GM06990 (cell line): ENCODE data around the gene TPSG1.

Experiments
- DNase-seq: peaks from one replicate; pipeline ENCODE4 v3.0.0-alpha.2; 2011; ENCODE audit not compliant: insufficient read length; ENCODE audit errors: extremely low read depth
- H3K27me3 ChIP-seq: replicated peaks from 2 replicates; pipeline ENCODE4 v1.6.0; 2011; ENCODE audit warnings: low read length; ENCODE audit not compliant: control insufficient read depth, insufficient read depth
- H3K36me3 ChIP-seq: 2 replicates; pipeline ENCODE4 v1.5.1; 2011; ENCODE audit warnings: low read length; ENCODE audit not compliant: control insufficient read depth, insufficient read depth
- H3K4me3 ChIP-seq: replicated peaks from 2 replicates; pipeline ENCODE4 v1.5.1; 2011; ENCODE audit warnings: low read depth, mild to moderate bottlenecking, control low read depth, low read length
- CTCF ChIP-seq: IDR thresholded peaks from 2 replicates; pipeline ENCODE4 v1.5.1; 2011; ENCODE audit warnings: low read length, control low read depth, mild to moderate bottlenecking, inconsistent platforms; ENCODE audit not compliant: insufficient read depth, poor library complexity, severe bottlenecking

The TPSG1 gene

GRCh38 chr16:1211451-1212268 lies 13.4 kb downstream of the TPSG1 start:
- no peaks in the 10 kb centered on the region for H3K27me3 ChIP-seq
- DNase-seq: no peak
- no peak for TF ChIP-seq CTCF
- no peaks in the 10 kb centered on the region for H3K36me3 ChIP-seq
- H3K4me3 ChIP-seq: no peak overlapping the region

GRCh38 chr16:1210461-1210860 lies 14.6 kb downstream of the TPSG1 start:
- no peak overlapping the region for H3K4me3 ChIP-seq
- no peaks in the 10 kb centered on the region for H3K27me3 ChIP-seq
- no peak for DNase-seq
- TF ChIP-seq CTCF: no peak
- H3K36me3 ChIP-seq: no peaks in the 10 kb centered on the region

- no peak for TF ChIP-seq CTCF
- H3K27me3 ChIP-seq: no peaks in the 10 kb centered on the region
- no peaks in the 10 kb centered on the region for H3K36me3 ChIP-seq
- no peak overlapping the region for H3K4me3 ChIP-seq
- no peak for DNase-seq
These were observed 16.0 kb downstream of the TPSG1 start for GRCh38 chr16:1209081-1209480.

GRCh38 chr16:1208239-1208830 lies 16.7 kb downstream of the TPSG1 start:
- Histone ChIP-seq H3K4me3 (no peak overlapping the region), H3K27me3 (no peaks in the 10 kb centered on the region), H3K36me3 (no peaks in the 10 kb centered on the region)
- TF ChIP-seq CTCF: no peak
- DNase-seq: no peak

GRCh38 chr16:1206786-1207185 lies 18.3 kb downstream of the TPSG1 start:
- DNase-seq: no peak
- TF ChIP-seq CTCF: no peak
- no peaks in the 10 kb centered on the region for H3K27me3 ChIP-seq

More at GRCh38 chr16:1206786-1207185, 18.3 kb downstream of the TPSG1 start:
- Histone ChIP-seq H3K36me3 (no peaks in the 10 kb centered on the region), H3K4me3 (no peak overlapping the region)
